Endothelial cell of umbilical vein (primary cell): Measurements from ENCODE around the gene ARL3. TPM values are rescaled to one million over a fixed set of nuclear protein-coding genes. Genes with fewer than 3 reads are reported as not detected.

ENCODE experiments used
- BruUV-seq: library from RNA; stranded (reverse); fragments of 400-500 nt; replicated peaks from 2 replicates; lab custom pipeline; 2021; lab: Mats Ljungman, UMichigan
- CTCF ChIA-PET: fragments of 300-600, 350-600 bp; sonication (Branson Sonifier 250); formaldehyde crosslinking; loops from one replicate; lab custom pipeline; 2021; ENCODE audit warnings: antibody characterized with exemption, inconsistent platforms; lab: Charles Lee
- POLR2A ChIA-PET: fragments of 300-600, 350-600 bp; sonication (Branson Sonifier 250); formaldehyde crosslinking; loops from one replicate; lab custom pipeline; 2021; ENCODE audit warnings: antibody characterized with exemption, inconsistent platforms; lab: Charles Lee
- DNase-seq: peaks from one replicate; pipeline ENCODE4 v3.0.0-alpha.2; 2011; ENCODE audit warnings: low read depth, low spot score
- FAIRE-seq: peaks from 2 replicates; lab custom pipeline; 2011; peaks lifted over from hg19 to GRCh38; lab: Jason Lieb, UNC
- H2AFZ ChIP-seq: 2 replicates; pipeline ENCODE4 v1.6.0; 2012; ENCODE audit warnings: low read depth, low read length, control low read depth, inconsistent platforms
- H3K27ac ChIP-seq: 2 replicates; pipeline ENCODE4 v1.5.1; 2011; ENCODE audit warnings: low read depth, mild to moderate bottlenecking, control low read depth, low read length, moderate library complexity; ENCODE audit not compliant: insufficient read depth
- H3K27me3 ChIP-seq, 2 experiments: 2 replicates each; pipeline versions ENCODE4 v1.6.0 to v1.6.1; 2011; ENCODE audit warnings: low read length in 2 of 2, mixed read lengths in 1 of 2; ENCODE audit not compliant: control insufficient read depth in 2 of 2, insufficient read depth in 2 of 2
- H3K36me3 ChIP-seq, 2 experiments: 2 replicates in 1 of 2; 3 replicates in 1 of 2; pipeline ENCODE4 v1.5.1; 2011; ENCODE audit warnings: low read length in 2 of 2, mild to moderate bottlenecking in 1 of 2, moderate library complexity in 1 of 2; ENCODE audit not compliant: control insufficient read depth in 2 of 2, insufficient read depth in 2 of 2; ENCODE audit errors: extremely low read depth in 1 of 2
- H3K4me1 ChIP-seq: 3 replicates; pipeline ENCODE4 v1.5.1; 2011; ENCODE audit warnings: mild to moderate bottlenecking, low read length; ENCODE audit not compliant: control insufficient read depth, insufficient read depth; ENCODE audit errors: extremely low read depth
- H3K4me2 ChIP-seq: 2 replicates; pipeline ENCODE4 v1.6.1; 2011; ENCODE audit warnings: low read length, control low read depth, mixed read lengths; ENCODE audit not compliant: insufficient read depth
- H3K4me3 ChIP-seq, 3 experiments: fragments of 200-600 bp in 1 of 3; sonication (generic), shearing (Covaris generic) in 1 of 3; replicated peaks in 1 of 3; 2 replicates each; pipeline ENCODE4 v1.5.1; 2011 to 2016; ENCODE audit warnings: control low read depth in 3 of 3, low read length in 3 of 3, mild to moderate bottlenecking in 2 of 3, inconsistent platforms in 1 of 3, low read depth in 1 of 3, moderate library complexity in 1 of 3; ENCODE audit not compliant: insufficient read depth in 1 of 3
- H3K79me2 ChIP-seq: 2 replicates; pipeline ENCODE4 v1.6.0; 2012; ENCODE audit warnings: low read length, inconsistent platforms; ENCODE audit not compliant: control insufficient read depth, insufficient read depth
- H3K9ac ChIP-seq: replicated peaks from 2 replicates; pipeline ENCODE3; 2011; ENCODE audit warnings: low read length, control low read depth; ENCODE audit not compliant: insufficient read depth; ENCODE audit errors: extremely low read depth
- H3K9me1 ChIP-seq: replicated peaks from 3 replicates; pipeline ENCODE4 v1.6.0; 2011; ENCODE audit warnings: mild to moderate bottlenecking, low read length; ENCODE audit not compliant: control insufficient read depth, insufficient read depth; ENCODE audit errors: extremely low read depth
- H3K9me3 ChIP-seq: replicated peaks from 2 replicates; pipeline ENCODE4 v1.5.1; 2012; ENCODE audit warnings: low read length, inconsistent platforms; ENCODE audit not compliant: control insufficient read depth, insufficient read depth
- H4K20me1 ChIP-seq: replicated peaks from 2 replicates; pipeline ENCODE3; 2011; ENCODE audit warnings: mild to moderate bottlenecking, low read length; ENCODE audit not compliant: control insufficient read depth, insufficient read depth; ENCODE audit errors: extremely low read depth
- CTCF ChIP-seq, 2 donors: IDR thresholded peaks; 1 replicate in 1 of 2; 2 replicates in 1 of 2; pipeline ENCODE4 v1.5.1; 2011; ENCODE audit warnings: low read length in 2 of 2, mild to moderate bottlenecking in 2 of 2, moderate library complexity in 2 of 2, control low read depth in 1 of 2, inconsistent platforms in 1 of 2, low read depth in 1 of 2; ENCODE audit not compliant: insufficient read depth in 1 of 2; ENCODE audit errors: extremely low read depth in 1 of 2
- EZH2 ChIP-seq: IDR thresholded peaks from 2 replicates; pipeline ENCODE4 v1.6.1; 2012; ENCODE audit warnings: borderline replicate concordance, low read depth, mild to moderate bottlenecking, moderate library complexity, low read length, inconsistent platforms; ENCODE audit not compliant: severe bottlenecking
- FOS ChIP-seq: IDR thresholded peaks from 2 replicates; pipeline ENCODE4 v1.6.1; 2011; ENCODE audit warnings: mild to moderate bottlenecking, low read length, moderate library complexity, borderline replicate concordance; ENCODE audit not compliant: insufficient read depth
- GATA2 ChIP-seq: IDR thresholded peaks from 2 replicates; pipeline ENCODE4 v1.7.0; 2011; ENCODE audit warnings: low read depth, mild to moderate bottlenecking, moderate library complexity, mixed read lengths, low read length; ENCODE audit not compliant: insufficient read length, insufficient read depth
- JUN ChIP-seq: IDR thresholded peaks from 2 replicates; pipeline ENCODE4 v1.6.1; 2011; ENCODE audit warnings: borderline replicate concordance, low read depth; ENCODE audit not compliant: insufficient read length, insufficient read depth
- MAX ChIP-seq: IDR thresholded peaks from 2 replicates; pipeline ENCODE4 v1.6.1; 2011; ENCODE audit not compliant: insufficient read depth, insufficient read length
- MYC ChIP-seq: IDR thresholded peaks from one replicate; pipeline ENCODE4 v1.6.1; 2011; ENCODE audit warnings: mild to moderate bottlenecking, low read depth, low read length
- POLR2A ChIP-seq: IDR thresholded peaks from 2 replicates; pipeline ENCODE4 v1.6.1; 2012; ENCODE audit warnings: low read depth, mild to moderate bottlenecking, control low read depth, low read length
- POLR2AphosphoS5 ChIP-seq: IDR thresholded peaks from 2 replicates; pipeline ENCODE4 v1.6.1; 2012; ENCODE audit warnings: low read depth, mild to moderate bottlenecking, control low read depth, low read length, moderate library complexity; ENCODE audit not compliant: insufficient read depth
- dilution Hi-C: fragments of 300-500 bp; cut with MboI; formaldehyde crosslinking; loops from one replicate; pipeline ENCODE4 v1.15.0; 2019; ENCODE audit warnings: low sequenced_read_pairs; ENCODE audit not compliant: extremely low pct_ligation_motif_present
- intact Hi-C: fragments of 100-400 bp; cut with micrococcal nuclease; formaldehyde crosslinking; loops from one replicate; pipeline ENCODE4 v1.10.0; 2022
- polyA plus RNA-seq, 4 experiments: library from polyadenylated mRNA; depleted of rRNA in 3 of 4; stranded (reverse) in 3 of 4; unstranded in 1 of 4; fragments of >200 nt; gene quantifications; 2 replicates each; pipeline versions ENCODE4 v1.2.1 to v1.2.3, GENCODE V29; 2011 to 2012; ENCODE audit warnings: missing spikeins in 1 of 4
- total RNA-seq: library from RNA; stranded (reverse); gene quantifications from 2 replicates; pipeline ENCODE4 v1.2.3, GENCODE V29; 2021

ARL3 gene
- total and polyA plus RNA-seq, 2 donors (not counting 3 experiments of a cell fraction or from before 2014, with no cell fraction given) = 6.6 to 11.0 TPM

- no TSS peak for BruUV-seq
- Histone ChIP-seq H3K4me2 (no peak overlapping the region), H3K4me1 (peaks cover 5% of the 10 kb centered on the region), H2AFZ (no peak overlapping the region), H3K79me2 (no peaks in the 10 kb centered on the region), H3K36me3 (no peaks in the 10 kb centered on the region), H3K9me3 (no peaks in the 10 kb centered on the region), H3K4me3 (no peak overlapping the region), H3K9me1 (no peaks in the 10 kb centered on the region), H3K9ac (no peak overlapping the region), H4K20me1 (no peaks in the 10 kb centered on the region), H3K27ac (no peak overlapping the region), H3K27me3 (no peaks in the 10 kb centered on the region)
- CTCF ChIA-PET = interaction anchor here (3.1 kb wide), 1 partner anchor 179 kb away, joined by 15 read pairs; no protein-coding TSS in a partner anchor
- POLR2A ChIA-PET = interaction anchor here (0.6 kb wide), 1 partner anchor 437 kb away, joined by 3 read pairs; no protein-coding TSS in a partner anchor
- TF ChIP-seq CTCF (IDR thresholded peaks at IDR 0.05; ENCODE audit: extremely low read depth in 1 of 2, insufficient read depth in 1 of 2, low read depth in 1 of 2, low read length in 2 of 2) = no peak
- TF ChIP-seq POLR2A = no peak
- no peak for TF ChIP-seq FOS
- no peak for TF ChIP-seq MYC
- TF ChIP-seq GATA2 = no peak
- dilution Hi-C loops (no loop called here), intact Hi-C loops (no loop called here)
- DNase-seq (no peak), FAIRE-seq (no peak)
These were observed 7.8 kb upstream of the ARL3 start for GRCh38 chr10:102721954-102722353.

GRCh38 chr10:102720775-102721301, 6.6 kb upstream of the ARL3 start:
- intact Hi-C loops = no loop called here
- H3K9me3 ChIP-seq = no peaks in the 10 kb centered on the region
- H3K9me1 ChIP-seq = no peaks in the 10 kb centered on the region
- no TSS peak for BruUV-seq
- H3K4me2 ChIP-seq = no peak overlapping the region
- dilution Hi-C loops = no loop called here
- no peak overlapping the region for H3K9ac ChIP-seq
- FAIRE-seq (no peak), DNase-seq (no peak)
- H3K27me3 ChIP-seq = no peaks in the 10 kb centered on the region
- no peaks in the 10 kb centered on the region for H3K36me3 ChIP-seq
- peaks cover 5% of the 10 kb centered on the region for H3K4me1 ChIP-seq
- POLR2A ChIA-PET = interaction anchor here (0.6 kb wide), 1 partner anchor 37 kb away, joined by 7 read pairs; no protein-coding TSS in a partner anchor
- no peaks in the 10 kb centered on the region for H4K20me1 ChIP-seq
- no peak overlapping the region for H3K27ac ChIP-seq
- no peak for TF ChIP-seq POLR2A
- no peak for TF ChIP-seq JUN
- TF ChIP-seq MAX = no peak
- no peak for TF ChIP-seq MYC
- TF ChIP-seq CTCF (IDR thresholded peaks at IDR 0.05; ENCODE audit: extremely low read depth in 1 of 2, insufficient read depth in 1 of 2, low read depth in 1 of 2, low read length in 2 of 2) = no peak
- no peak for TF ChIP-seq GATA2
- TF ChIP-seq FOS = no peak
- no peak for TF ChIP-seq POLR2AphosphoS5
- TF ChIP-seq EZH2 = no peak
- CTCF ChIA-PET = interaction anchor here (0.6 to 3.1 kb wide), 4 partner anchors 10 to 181 kb away, joined by 3 to 15 read pairs (median 8); no protein-coding TSS in a partner anchor
- H2AFZ ChIP-seq = no peak overlapping the region
- H3K4me3 ChIP-seq = no peak overlapping the region
- H3K79me2 ChIP-seq = peaks cover 3% of the 10 kb centered on the region
